ENCODE results near the gene CBLIF. TPM values are rescaled to one million over a fixed set of nuclear protein-coding genes. Genes with fewer than 3 reads are reported as not detected.
"Not testable (repeated sequence)": the region's sequence is repeated elsewhere in the genome, so short reads cannot be mapped to it uniquely, and the experiment has no call there.

The CBLIF gene
- total RNA-seq, 1 experiment from 2014 or later = not detected

GRCh38 chr11:59794417-59794816 lies 50.9 kb downstream of the CBLIF start:
- DNase-seq (ENCODE audit: low spot score) = no peak

- no peak for DNase-seq (ENCODE audit: low spot score)
Measured at GRCh38 chr11:59792507-59792906, 52.8 kb downstream of the CBLIF start.

GRCh38 chr11:59791639-59792038 lies 53.7 kb downstream of the CBLIF start:
- no peak for DNase-seq (ENCODE audit: low spot score)

GRCh38 chr11:59787816-59788215 lies 57.5 kb downstream of the CBLIF start:
- DNase-seq (ENCODE audit: low spot score) = peak; percentile 41

GRCh38 chr11:59787255-59787588 lies 58.1 kb downstream of the CBLIF start:
- no peak for DNase-seq (ENCODE audit: low spot score)

- no peak for DNase-seq (ENCODE audit: low spot score)
Measured at GRCh38 chr11:59785818-59786217, 59.5 kb downstream of the CBLIF start.

GRCh38 chr11:59784441-59784840 lies 60.9 kb downstream of the CBLIF start:
- not testable (repeated sequence) for DNase-seq (ENCODE audit: low spot score)

- no peak for DNase-seq (ENCODE audit: low spot score)
Measured at GRCh38 chr11:59783632-59784090, 61.6 kb downstream of the CBLIF start.

GRCh38 chr11:59782080-59782479 lies 63.2 kb downstream of the CBLIF start:
- no peak for DNase-seq (ENCODE audit: low spot score)

- DNase-seq (ENCODE audit: low spot score) = no peak
Measured at GRCh38 chr11:59779487-59779886, 65.8 kb downstream of the CBLIF start.

Other genes with a start within 250 kb of the CBLIF start
- 16.6 and 16.7 TPM in 2 replicates for gene OSBP, start 229.7 kb downstream of the CBLIF start, total RNA-seq (2014; rRNA removed; shearing (Covaris generic))
- gene PATL1, start 176.5 kb downstream of the CBLIF start, total RNA-seq (2014; rRNA removed; shearing (Covaris generic)) = 19.9 and 20.3 TPM in 2 replicates
- gene OR10V1, start 131.7 kb downstream of the CBLIF start, total RNA-seq (2014; rRNA removed; shearing (Covaris generic)) = not detected in 2 replicates
- 53.2 and 70.0 TPM in 2 replicates for gene STX3, start 90.1 kb downstream of the CBLIF start, total RNA-seq (2014; rRNA removed; shearing (Covaris generic))
- gene MRPL16, start 34.7 kb downstream of the CBLIF start, total RNA-seq (2014; rRNA removed; shearing (Covaris generic)) = 58.4 and 66.5 TPM in 2 replicates
- gene TCN1, start 21.0 kb upstream of the CBLIF start, total RNA-seq (2014; rRNA removed; shearing (Covaris generic)) = 0.12 TPM in 1 of 2 replicates, not detected in the other
- not detected in 2 replicates for gene OOSP3, start 33.3 kb upstream of the CBLIF start, total RNA-seq (2014; rRNA removed; shearing (Covaris generic))
- not detected in 2 replicates for gene OOSP1, start 92.9 kb upstream of the CBLIF start, total RNA-seq (2014; rRNA removed; shearing (Covaris generic))
- gene OOSP4A, start 118.5 kb upstream of the CBLIF start, total RNA-seq (2014; rRNA removed; shearing (Covaris generic)) = not detected in 2 replicates
- not detected in 2 replicates for gene OOSP4B, start 171.7 kb upstream of the CBLIF start, total RNA-seq (2014; rRNA removed; shearing (Covaris generic))
- not detected in 2 replicates for gene OOSP2, start 194.9 kb upstream of the CBLIF start, total RNA-seq (2014; rRNA removed; shearing (Covaris generic))
- gene MS4A3, start 211.2 kb upstream of the CBLIF start, total RNA-seq (2014; rRNA removed; shearing (Covaris generic)) = not detected in 2 replicates
- gene MS4A2, start 243.2 kb upstream of the CBLIF start, total RNA-seq (2014; rRNA removed; shearing (Covaris generic)) = not detected in 2 replicates

All from A172 (cell line).